Stimulated activated CD4-positive, alpha-beta T cell treated with anti-CD3 and anti-CD28 coated beads, Interleukin-12 subunit alpha, Interleukin-12 subunit beta, amount 100 ng/mL, for 4 hours (primary cell): ENCODE measurements around the gene MACO1.

Experiments
- DNase-seq: peaks from one replicate; pipeline ENCODE4 v3.0.0-alpha.2; 2020

Gene MACO1

GRCh38 chr1:25527226-25527846, 96.6 kb downstream of the MACO1 start:
- DNase-seq = no peak

GRCh38 chr1:25527946-25528595, 97.4 kb downstream of the MACO1 start:
- no peak for DNase-seq

GRCh38 chr1:25528881-25529517, 98.3 kb downstream of the MACO1 start:
- DNase-seq = no peak

- DNase-seq = no peak
Observed at GRCh38 chr1:25529518-25530185, 99.0 kb downstream of the MACO1 start.

GRCh38 chr1:25530186-25531081, 99.7 kb downstream of the MACO1 start:
- no peak for DNase-seq

- no peak for DNase-seq
Observed at GRCh38 chr1:25531082-25531461, 100.4 kb downstream of the MACO1 start.

- no peak for DNase-seq
Observed at GRCh38 chr1:25532970-25533369, 102.3 kb downstream of the MACO1 start.

GRCh38 chr1:25533775-25534409, 103.2 kb downstream of the MACO1 start:
- no peak for DNase-seq

GRCh38 chr1:25534410-25534788, 103.7 kb downstream of the MACO1 start:
- DNase-seq = no peak

- DNase-seq = no peak
Observed at GRCh38 chr1:25536124-25536523, 105.4 kb downstream of the MACO1 start.

GRCh38 chr1:25537153-25537831, 106.6 kb downstream of the MACO1 start:
- DNase-seq = no peak

- DNase-seq = no peak
Observed at GRCh38 chr1:25538191-25538767, 107.6 kb downstream of the MACO1 start.

- DNase-seq = no peak
Observed at GRCh38 chr1:25540750-25541342, 110.1 kb downstream of the MACO1 start.

- no peak for DNase-seq
Observed at GRCh38 chr1:25541425-25541824, 110.7 kb downstream of the MACO1 start.

- DNase-seq = no peak
Observed at GRCh38 chr1:25541889-25542658, 111.4 kb downstream of the MACO1 start.

- DNase-seq = no peak
Observed at GRCh38 chr1:25543005-25543424, 112.3 kb downstream of the MACO1 start.

- peak; percentile 61 for DNase-seq
Observed at GRCh38 chr1:25543425-25544242, 112.9 kb downstream of the MACO1 start, which contains the start of gene LDLRAP1. LDLRAP1 (plus strand) TSS chr1:25543606; CDS start chr1:25543699, 93 bp downstream.

GRCh38 chr1:25544243-25544764, 113.6 kb downstream of the MACO1 start:
- DNase-seq = no peak

GRCh38 chr1:25544819-25545218, 114.1 kb downstream of the MACO1 start:
- DNase-seq = no peak
